T-helper 1 cell treated with Interleukin-12 subunit alpha and Interleukin-12 subunit beta and Interleukin-4 antibody, amounts not matched to agents 30 ng/mL and 1 ng/mL, for 36 hours (primary cell): ENCODE data around the gene PRR9. TPM values are rescaled to one million over a fixed set of nuclear protein-coding genes. Genes with fewer than 3 reads are reported as not detected.
"Not testable (repeated sequence)": the region's sequence is repeated elsewhere in the genome, so short reads cannot be mapped to it uniquely, and the experiment has no call there.

ENCODE experiments used
- intact Hi-C: fragments of 100-400 bp; cut with micrococcal nuclease; formaldehyde crosslinking; loops from one replicate; pipeline ENCODE4 v1.15.1; 2024
- total RNA-seq: library from RNA; stranded (reverse); gene quantifications from 2 replicates; pipeline ENCODE4 v1.2.3, GENCODE V29; 2022

PRR9 gene, protein sequence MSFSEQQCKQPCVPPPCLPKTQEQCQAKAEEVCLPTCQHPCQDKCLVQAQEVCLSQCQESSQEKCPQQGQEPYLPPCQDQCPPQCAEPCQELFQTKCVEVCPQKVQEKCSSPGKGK
- total RNA-seq: not detected in 2 replicates

DNA sequence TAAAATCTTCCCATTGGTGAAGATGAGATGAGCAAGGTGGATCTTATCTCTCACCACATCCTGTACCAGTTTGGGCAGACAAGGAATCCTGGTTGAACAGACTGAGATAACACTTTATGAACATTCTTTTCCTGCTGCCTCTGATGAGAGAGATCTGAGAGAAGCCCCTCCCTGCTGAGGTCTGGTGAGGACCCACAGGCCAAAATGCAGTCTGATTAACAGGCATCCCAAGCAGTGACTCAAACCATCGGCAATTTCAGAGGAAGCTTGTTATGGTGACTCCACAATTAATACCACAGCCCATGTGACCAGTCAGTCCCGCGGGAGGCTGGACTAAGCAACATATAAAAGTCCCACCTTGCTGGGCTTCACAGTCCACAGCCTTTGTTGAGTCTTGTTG, at the start of gene PRR9:
Gene PRR9, plus strand, starts transcription at position 373 of the 400 bp plus-strand sequence. CDS start 561 bp downstream, outside the sequence.
- intact Hi-C loops: no loop called here

DNA sequence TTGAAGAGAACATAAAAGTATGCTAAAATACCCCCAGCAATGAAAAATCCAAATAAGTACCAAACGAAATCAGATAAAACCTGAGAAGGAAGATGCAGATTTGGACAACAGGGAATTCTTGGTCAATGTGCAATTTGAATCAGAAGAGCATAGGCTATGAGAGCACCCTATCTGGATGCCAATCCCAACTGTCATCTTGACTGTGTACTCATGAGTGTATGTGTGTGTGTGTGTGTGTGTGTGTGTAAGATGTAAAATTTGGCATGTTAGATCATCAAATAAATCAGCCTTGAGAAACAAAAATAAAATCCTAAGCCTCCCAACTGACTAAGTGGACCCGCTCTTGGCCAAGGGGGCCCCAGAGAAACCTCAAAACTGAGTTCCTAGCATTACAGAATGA, 48.7 kb upstream of the PRR9 start:
- intact Hi-C loops: no loop called here

DNA sequence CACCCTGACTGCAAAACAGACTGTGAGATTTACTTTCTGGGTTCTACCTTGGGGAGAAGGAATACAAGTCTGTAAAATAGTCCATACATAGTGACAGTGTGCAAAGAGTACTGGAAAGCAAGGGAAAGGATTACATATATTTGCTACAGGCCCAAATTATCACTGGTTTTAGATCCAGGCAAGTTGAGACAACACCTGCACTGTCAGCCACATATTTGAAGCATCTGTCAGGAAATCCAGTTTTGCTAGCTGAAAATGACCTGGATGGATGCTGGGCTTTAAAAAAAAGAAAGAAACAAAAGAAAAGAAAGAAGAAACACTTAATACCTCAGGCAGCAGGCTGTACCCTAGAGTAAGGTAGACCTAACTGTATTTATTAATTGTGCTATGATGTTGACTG, 42.8 kb upstream of the PRR9 start:
- intact Hi-C loops: no loop called here

GRCh38 chr1:153178922-153179321, 38.5 kb upstream of the PRR9 start:
- intact Hi-C loops: no loop called here

DNA sequence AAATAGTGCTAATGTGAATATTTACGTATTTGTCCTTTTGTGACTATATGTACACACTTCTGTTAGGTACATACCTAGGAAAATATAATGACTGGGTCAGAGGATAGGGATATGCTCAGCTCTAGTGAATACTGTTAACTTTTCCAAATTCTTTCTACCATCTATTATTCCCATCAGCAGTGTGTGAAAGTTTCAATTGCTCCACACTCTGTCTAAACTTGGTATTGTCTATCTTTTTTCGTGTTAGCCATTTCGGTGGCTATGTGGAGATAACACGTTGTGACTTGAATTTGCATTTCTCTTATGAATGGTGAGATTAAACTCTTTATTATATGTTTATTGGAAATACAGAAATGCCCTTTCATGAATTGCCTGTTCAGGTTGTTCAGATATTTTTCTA, 36.8 kb upstream of the PRR9 start:
- intact Hi-C loops: no loop called here

DNA sequence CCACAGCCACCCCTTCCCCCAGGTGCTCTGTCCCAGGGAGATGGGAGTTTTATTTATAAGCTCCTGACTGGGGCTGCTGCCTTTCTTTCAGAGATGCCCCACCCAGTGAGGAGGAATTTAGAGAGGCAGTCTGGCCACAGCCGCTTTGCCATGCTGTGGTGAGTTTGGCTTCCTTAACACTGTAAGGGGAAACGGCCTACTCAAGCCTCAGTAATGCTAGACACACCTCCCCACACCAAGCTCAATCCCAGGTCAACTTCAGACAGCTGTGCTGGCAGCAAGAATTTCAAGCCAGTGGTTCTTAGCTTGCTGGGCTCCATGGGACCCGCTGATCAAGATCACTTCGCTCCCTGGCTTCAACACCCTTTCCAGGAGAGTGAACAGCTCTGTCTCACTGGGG, 29.1 kb upstream of the PRR9 start:
- intact Hi-C loops: not testable (repeated sequence)

DNA sequence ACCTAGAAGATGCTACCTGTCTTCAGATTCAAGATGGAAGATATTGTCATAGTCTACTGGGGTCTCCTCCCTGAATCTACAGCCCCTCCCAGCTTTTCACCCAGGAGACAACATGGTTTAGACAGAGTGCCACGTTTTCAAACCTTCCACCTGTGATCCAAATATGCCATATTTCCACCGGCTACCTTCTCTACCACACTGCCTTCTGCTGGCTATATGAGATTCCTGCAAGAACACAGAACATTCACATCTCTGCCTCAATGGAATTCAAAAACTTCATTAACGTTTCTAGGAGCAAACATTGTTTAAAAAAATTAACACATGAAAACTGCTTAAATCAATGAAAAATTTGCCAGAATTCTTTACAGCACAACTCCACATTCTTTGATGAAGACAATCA, 27.0 kb upstream of the PRR9 start:
- intact Hi-C loops: no loop called here

- intact Hi-C loops: no loop called here
These were observed 24.7 kb upstream of the PRR9 start for GRCh38 chr1:153192697-153193096.

GRCh38 chr1:153194331-153195050, 22.9 kb upstream of the PRR9 start:
- intact Hi-C loops: no loop called here

- intact Hi-C loops: no loop called here
These were observed 22.2 kb upstream of the PRR9 start for GRCh38 chr1:153195216-153195615.

- intact Hi-C loops: no loop called here
These were observed 15.4 kb upstream of the PRR9 start for GRCh38 chr1:153202006-153202405.

DNA sequence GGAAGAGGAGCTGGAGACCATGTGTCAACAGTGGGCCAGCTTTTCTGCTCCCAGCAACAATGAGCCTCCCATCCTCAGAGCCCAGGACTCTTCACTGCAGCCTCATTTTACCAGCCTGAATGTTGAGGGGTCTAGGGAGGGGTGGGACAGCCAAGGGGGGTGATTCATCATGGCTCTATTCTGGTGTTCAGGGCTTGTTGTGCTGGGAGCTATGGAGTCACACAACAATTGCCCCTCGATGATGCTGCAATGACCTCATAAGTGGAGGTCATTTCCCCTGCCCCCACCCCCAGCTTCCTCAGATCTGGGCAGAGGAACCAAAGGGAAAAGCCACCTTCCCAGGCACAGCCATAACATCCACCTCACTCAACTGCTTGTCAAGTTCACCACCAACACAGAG, 14.3 kb upstream of the PRR9 start, which contains the start of gene LELP1:
Gene LELP1, plus strand, starts transcription at position 301 of the 400 bp plus-strand sequence. CDS start 1,278 bp downstream, outside the sequence.
- intact Hi-C loops: no loop called here

- intact Hi-C loops: no loop called here
These were observed 10.8 kb upstream of the PRR9 start for GRCh38 chr1:153206631-153207030.

DNA sequence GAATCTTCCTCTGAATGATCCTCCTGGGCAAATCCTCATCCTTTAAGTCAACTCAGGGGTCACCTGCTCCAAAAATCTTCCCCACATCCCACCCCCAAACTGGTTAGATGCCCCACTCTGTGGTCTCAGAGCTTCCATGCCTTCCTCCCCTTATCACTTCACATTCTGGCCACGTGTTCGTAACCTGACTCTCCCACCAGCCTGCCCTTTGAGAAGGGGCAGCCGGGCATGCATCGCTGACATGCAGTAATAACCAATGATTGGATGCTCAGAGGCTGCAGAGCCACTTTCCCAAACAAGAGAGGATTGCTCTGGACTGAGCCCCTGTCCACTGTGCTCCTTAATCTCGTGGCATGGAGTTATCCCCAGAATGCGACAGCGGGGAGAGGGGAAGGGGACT, 7.2 kb upstream of the PRR9 start:
- intact Hi-C loops: no loop called here

GRCh38 chr1:153212201-153212600, 5.2 kb upstream of the PRR9 start:
- intact Hi-C loops: no loop called here

GRCh38 chr1:153213519-153213918, 3.9 kb upstream of the PRR9 start:
- intact Hi-C loops: no loop called here

DNA sequence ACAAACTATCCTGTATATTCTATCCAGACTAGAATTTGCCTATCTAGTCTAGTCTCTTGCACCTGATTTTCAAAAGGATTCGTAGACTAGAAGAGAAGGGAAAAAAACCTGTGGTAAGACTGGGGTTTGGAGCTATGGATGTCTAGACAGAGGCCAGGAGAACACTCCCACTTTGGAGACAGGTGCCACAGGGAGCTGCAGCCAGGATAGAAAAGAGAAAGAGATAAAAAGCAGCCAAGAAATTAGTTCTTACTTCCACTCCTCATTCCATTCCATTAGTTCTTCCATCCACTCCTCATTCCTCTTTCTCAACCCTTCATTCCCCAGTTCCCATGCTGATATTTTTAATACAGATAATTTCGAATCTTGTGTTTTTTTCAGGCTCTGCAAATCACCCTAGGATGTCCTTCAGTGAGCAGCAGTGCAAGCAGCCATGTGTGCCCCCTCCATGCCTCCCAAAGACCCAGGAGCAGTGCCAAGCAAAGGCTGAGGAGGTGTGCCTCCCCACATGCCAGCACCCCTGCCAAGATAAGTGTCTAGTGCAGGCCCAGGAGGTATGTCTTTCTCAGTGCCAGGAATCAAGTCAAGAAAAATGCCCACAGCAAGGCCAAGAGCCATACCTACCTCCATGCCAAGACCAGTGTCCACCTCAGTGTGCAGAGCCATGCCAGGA, 496 bp downstream of the PRR9 start:
- intact Hi-C loops: no loop called here

- intact Hi-C loops: no loop called here
These were observed 3.4 kb downstream of the PRR9 start for GRCh38 chr1:153220606-153221303.

GRCh38 chr1:153223040-153223891, 5.9 kb downstream of the PRR9 start:
- intact Hi-C loops: loop anchor here (1.0 kb wide), 2 partner anchors 353 to 569 kb away; no protein-coding TSS in a partner anchor

DNA sequence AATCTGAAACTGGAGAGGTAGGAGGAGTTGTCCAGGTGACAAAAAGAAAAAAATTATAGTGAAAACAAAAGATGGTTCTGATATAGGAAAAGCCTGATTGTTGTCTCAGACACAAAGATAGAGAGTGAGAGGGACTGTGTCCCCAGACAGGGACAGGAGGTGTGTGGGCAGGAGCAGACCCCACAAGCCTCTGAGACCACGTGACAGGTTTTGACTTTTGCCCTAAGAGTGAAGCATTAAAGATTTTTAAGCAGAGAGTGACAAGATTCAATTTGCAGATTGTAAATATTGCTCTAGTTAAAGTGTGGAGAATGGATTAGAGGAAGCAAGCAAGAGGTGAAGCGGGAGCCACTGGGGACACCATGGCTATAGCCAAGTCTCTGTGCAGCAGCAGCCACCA, 10.4 kb downstream of the PRR9 start:
- intact Hi-C loops: no loop called here

DNA sequence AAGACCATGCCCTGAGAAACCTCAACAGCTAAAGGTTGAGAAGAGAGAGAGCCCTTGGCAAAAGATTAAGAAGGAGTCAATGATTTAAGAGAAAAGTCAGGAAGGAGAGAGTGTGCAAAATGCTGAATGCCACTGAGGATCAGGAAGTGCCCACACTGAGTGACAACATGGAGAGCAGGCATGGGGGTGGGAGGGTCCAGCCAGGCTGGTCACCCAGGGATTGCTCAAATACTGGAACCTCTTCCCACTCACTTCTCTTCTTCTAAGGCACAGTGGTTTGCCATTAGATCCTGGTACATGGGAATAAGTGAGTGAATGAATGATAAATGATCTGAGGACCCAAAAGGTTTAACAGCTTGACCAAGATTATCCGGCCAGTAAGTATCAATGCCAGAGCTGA, 11.1 kb downstream of the PRR9 start:
- intact Hi-C loops: no loop called here
